GM21526 (cell line): ENCODE measurements around the gene CTNNA1.
"Not testable (repeated sequence)": the region's sequence is repeated elsewhere in the genome, so short reads cannot be mapped to it uniquely, and the experiment has no call there.

Experiments used
- ATAC-seq: cut with Tn5 transposase; IDR thresholded peaks from one replicate; pipeline ENCODE4 v1.9.1; 2021; ENCODE audit warnings: moderate library complexity; ENCODE audit not compliant: unreplicated experiment, low FRiP score

CTNNA1 gene

GRCh38 chr5:138752951-138753793, at the start of gene CTNNA1:
Gene CTNNA1, plus strand, starts transcription at chr5:138753425. Its CDS starts 28,500 bp downstream, at chr5:138781925.
- ATAC-seq: no peak

DNA sequence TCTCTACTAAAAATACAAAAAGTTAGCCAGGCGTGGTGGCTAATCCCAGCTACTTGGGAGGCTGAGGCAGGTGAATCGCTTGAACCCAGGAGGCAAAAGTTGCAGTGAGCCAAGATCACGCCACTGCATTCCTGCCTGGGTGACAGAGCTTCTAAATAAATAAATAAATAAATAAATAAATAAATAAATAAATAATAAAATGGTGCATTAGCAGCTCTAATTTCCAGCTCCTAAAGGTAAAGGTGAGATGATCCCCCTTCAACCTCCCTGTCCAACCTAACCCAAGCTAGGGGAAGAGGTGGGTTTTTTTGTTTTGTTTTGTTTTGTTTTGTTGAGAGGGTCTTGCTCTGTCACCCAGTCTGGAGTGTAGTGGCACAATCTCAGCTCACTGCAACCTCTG, 49.4 kb upstream of the CTNNA1 start:
- not testable (repeated sequence) for ATAC-seq

DNA sequence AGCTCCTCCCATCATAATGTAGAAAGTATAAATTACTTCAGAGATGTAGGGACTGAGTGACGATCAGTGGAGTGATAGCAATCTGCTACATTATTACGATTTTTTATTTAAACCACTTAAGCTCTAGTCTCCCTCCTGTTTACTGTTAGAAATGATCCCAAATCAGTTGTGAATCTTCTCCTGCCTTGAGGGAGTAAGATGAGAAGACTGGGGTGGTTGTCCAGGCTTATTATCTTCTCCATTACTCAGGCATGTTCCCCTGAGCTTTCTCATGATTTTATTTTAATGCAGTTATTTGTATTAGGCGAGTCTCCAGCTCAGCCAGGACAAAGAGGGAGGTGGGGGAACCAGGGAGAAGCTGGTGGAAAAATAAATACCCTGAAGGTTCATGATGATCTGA, 48.2 kb upstream of the CTNNA1 start:
- ATAC-seq: no peak

- ATAC-seq: no peak
These were observed 47.7 kb upstream of the CTNNA1 start for GRCh38 chr5:138705567-138705966.

- no peak for ATAC-seq
These were observed 46.4 kb upstream of the CTNNA1 start for GRCh38 chr5:138706655-138707480.

GRCh38 chr5:138708791-138709190, 44.4 kb upstream of the CTNNA1 start:
- no peak for ATAC-seq

DNA sequence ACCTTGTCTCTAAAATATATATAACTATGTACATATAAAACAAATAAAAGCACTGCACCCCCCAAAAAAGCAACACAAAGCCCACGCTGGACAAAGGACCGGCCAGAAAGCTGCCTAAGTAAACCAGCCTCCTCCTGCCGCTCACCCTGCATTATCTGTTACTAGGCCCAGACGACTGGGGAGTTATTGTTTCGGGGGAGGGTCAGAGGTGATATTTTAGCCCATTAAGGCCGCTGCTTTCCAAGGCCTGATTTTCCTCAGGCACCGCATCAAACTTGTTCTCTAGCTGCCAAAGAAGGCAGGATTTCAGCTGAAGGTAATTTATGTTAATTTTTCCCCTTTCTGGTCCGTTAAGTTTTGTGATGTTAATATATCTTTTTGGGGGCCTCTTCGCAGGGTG, 44.0 kb upstream of the CTNNA1 start:
- ATAC-seq: no peak

DNA sequence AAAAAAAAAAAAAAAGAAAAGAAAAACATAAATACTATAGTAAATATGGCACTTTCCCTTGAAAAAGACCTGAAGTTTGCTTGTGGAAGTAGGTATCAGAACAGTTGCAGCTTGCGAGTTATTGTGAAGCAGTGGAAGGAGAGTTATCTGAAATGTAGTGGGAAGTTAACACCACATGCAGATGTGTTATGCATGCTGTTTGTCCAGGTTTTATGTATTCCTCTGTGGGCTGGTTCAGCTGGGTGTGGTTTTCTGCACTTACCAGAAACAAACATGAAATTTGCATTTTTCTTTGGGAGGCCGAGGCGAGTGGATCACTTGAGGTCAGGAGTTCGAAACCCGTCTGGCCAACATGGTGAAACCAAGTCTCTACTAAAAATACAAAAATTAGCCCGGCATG, 42.1 kb upstream of the CTNNA1 start:
- ATAC-seq: no peak

DNA sequence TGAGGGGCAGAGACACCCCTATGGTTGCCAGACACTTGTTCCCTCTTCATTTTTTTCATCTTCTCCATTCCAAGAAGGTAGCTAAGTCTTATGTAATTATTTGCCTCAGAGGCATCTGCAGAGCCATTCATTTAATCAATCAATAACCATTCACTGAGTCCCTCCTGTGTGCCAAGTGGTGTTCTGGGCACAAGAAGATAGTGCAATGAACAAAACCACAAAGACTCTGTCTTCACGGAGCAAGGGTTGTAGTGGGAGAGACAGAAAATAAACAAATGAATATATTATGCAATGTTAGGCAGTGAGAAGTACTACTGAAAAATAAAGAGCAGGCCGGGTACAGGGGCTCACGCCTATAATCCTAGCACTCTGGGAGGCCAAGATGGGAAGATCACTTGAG, 41.4 kb upstream of the CTNNA1 start:
- no peak for ATAC-seq

- ATAC-seq: no peak
These were observed 40.9 kb upstream of the CTNNA1 start for GRCh38 chr5:138712324-138712723.

DNA sequence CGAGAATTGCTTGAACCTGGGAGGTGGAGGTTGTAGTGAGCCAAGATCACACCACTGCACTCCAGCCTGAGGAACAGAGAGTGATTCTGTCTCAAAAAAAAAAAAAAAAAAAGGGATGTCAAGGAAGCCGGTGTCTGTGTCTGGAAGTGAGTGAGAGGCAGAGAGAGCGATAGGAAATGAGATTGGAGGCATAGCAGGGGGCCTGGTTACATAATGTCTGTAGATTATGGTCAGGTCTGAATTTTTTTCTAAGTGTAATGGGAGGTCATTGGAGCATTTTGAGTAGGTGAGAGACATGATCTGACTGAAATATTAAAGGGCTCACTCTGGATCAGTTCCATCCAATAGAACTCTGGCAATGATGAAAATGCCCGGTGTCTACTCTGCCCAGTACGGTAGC, 40.4 kb upstream of the CTNNA1 start:
- no peak for ATAC-seq

DNA sequence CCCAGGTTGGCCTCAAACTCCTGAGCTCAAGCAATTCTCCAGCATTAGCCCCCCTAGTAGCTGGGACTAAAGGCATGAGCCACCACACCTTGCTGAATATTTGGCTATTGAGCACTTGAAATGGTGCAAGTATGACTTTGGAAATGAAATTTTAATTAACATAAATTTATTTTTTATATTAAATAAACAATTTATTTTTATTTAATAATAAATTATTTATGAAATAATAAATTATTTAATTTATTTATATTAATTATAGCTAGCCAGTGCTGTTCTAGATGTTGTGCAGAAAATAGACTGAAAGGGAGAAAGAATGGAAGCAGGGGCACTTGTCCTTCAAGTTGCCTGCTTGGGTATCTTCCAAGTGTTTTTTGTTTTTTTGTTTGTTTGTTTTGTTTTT, 40.0 kb upstream of the CTNNA1 start:
- no peak for ATAC-seq

DNA sequence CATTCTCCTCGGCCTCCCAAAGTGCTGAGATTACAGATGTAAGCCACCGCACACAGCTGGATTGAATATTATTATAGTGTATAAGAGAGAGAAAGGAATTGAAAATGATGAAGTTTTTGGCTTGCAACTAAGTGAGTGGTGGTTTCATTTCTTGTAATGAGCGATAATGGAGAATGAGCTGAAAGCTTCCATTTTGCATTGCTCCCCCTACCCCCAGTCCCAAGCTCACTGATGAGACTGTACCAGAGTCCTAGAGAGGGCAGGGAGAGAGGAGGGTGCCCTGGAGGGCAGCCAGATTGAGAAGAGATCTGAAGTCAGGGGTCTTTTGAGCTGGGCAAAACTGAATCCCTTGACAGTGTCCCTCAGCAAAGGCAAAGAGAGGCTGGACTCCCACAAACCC, 38.5 kb upstream of the CTNNA1 start:
- no peak for ATAC-seq

DNA sequence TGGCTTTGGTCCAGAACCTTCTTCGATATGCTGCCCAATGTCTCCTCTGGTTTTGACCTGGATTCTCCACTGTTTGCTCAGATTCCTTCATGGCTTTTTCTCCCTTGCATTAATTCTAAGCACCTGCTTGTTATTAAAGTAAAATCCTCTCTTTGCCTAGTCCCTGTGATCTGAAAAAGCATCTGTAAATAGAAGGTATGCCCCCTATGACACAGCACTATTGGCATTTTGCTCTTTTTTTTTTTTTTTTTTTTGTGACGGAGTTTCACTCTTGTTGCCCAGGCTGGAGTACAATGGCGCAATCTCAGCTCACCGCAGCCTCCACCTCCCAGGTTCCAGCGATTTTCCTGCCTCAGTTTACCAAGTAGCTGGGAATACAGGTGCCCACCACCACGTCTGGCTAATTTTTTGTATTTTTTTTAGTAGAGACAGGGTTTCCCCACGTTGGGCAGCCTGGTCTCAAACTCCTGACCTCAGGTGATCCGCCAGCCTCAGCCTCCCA, 37.2 kb upstream of the CTNNA1 start:
- ATAC-seq: not testable (repeated sequence)

DNA sequence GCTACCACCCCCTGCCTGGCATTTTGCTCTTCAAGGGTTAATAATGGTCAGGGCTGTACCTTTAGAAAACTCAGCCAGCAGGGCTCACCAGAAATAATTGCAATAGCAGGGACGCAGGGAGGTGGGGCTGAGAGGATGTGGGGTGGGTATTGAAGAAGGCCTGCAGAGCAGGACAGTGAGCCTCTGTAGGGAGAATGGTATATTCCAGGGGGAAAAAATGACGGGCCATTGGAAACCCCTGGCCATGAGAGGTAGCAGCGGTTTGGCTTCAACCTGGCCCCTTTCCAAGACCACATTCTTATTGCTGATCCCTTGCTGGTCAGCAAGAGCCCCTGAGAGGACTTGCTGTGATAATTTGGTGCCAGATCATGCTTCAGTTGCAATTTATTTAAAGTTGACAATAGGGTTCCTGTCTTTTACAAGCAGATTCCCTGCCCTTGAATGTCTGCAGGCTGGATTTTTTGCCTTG, 36.7 kb upstream of the CTNNA1 start:
- no peak for ATAC-seq

DNA sequence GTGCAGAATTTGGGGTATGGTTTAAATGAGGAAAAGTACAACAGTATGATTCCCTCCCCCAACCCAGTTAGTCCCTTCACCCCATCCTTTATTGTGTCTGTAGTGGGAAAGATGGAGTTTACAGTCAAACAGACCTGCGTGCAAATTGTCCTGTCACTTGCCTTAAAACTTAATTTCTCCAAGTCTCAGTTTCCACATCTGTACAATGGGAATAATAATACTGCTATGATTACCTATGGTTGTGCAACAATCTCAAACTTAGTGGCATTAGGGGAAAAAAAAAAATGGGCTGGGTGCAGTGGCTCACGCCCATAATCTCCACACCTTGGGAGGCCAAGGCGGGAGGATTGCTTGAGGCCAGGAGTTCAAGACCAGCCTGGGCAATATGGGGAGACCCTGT, 35.8 kb upstream of the CTNNA1 start:
- no peak for ATAC-seq

GRCh38 chr5:138719811-138720210, 33.4 kb upstream of the CTNNA1 start:
- ATAC-seq: no peak

GRCh38 chr5:138720840-138721239, 32.4 kb upstream of the CTNNA1 start:
- no peak for ATAC-seq

DNA sequence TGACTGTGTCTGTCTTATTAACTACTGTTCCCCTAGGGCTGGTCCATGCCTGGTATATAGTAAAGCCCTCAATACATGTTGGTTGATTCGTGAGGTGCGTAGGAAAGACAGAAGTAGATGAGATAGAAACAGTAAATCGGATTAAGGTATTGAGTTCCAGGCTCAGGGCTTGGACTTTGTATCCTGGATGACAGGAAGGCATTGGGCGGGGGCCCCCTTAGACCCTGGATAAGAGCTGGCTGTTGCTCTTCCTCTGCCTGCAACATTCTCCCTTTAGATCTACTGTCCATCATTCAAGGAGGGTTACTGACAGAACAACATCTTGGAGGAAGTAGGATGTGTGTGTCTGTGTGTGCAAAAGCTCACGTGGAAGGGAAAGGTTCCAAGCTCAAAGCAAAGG, 31.2 kb upstream of the CTNNA1 start:
- no peak for ATAC-seq

DNA sequence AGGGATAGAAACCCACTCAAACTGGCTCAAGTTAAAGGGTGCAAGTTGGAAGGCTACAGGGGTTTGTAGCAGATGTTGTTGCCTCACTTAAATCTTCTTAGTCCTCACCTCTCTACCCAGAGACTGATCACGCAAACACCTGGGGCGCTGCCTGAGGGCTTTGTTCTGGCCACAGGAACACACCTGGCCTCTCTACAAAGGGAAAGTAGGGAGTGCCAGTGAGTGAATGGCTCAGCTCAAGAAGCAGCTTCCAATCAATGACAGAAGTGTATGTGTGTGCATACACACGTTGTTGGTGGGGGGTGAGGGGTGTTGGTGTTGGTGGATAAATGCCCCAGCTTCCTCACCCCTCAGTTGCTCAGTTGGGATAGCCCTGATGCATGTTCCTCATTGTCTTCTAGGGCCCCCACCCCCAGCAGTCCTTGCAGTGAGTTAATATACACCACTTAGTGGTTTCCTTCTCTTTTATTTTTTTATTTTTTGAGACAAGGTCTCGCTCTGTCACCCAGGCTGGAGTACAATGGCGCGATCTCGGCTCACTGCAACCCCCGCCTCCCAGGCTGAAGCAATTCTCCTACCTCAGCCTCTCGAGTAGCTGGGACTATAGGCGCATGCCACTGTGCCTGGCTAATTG, 30.6 kb upstream of the CTNNA1 start:
- ATAC-seq: no peak
